MCF 10A (cell line): Measurements from ENCODE around the gene SFI1. TPM values are rescaled to one million over a fixed set of nuclear protein-coding genes. Genes with fewer than 3 reads are reported as not detected.

Experiments
- BruUV-seq: library from RNA; stranded (reverse); fragments of 400-500 nt; replicated peaks from 2 replicates; lab custom pipeline; 2021; lab: Mats Ljungman, UMichigan
- CTCF ChIA-PET: fragments of 300-600 bp; sonication (Branson Sonifier 250); formaldehyde crosslinking; extraction: SDS; loops from one replicate; lab custom pipeline; 2021; ENCODE audit warnings: antibody characterized with exemption, inconsistent platforms; lab: Yijun Ruan, JAX
- POLR2A ChIA-PET: fragments of 300-600, 350-650 bp; sonication (Branson Sonifier 250); formaldehyde crosslinking; extraction: SDS; loops from one replicate; lab custom pipeline; 2020; ENCODE audit warnings: antibody characterized with exemption, inconsistent platforms; lab: Yijun Ruan, JAX
- DNase-seq: peaks from one replicate; pipeline ENCODE4 v3.0.0-alpha.2; 2018; ENCODE audit not compliant: unreplicated experiment
- H3K27ac Mint-ChIP-seq: one replicate; pipeline ENCODE4 v1.8.0; 2022; ENCODE audit warnings: mild to moderate bottlenecking, low read depth, mixed read lengths; ENCODE audit not compliant: unreplicated experiment
- H3K27me3 Mint-ChIP-seq: one replicate; pipeline ENCODE4 v1.8.0; 2022; ENCODE audit warnings: mixed read lengths; ENCODE audit not compliant: insufficient read depth, unreplicated experiment
- H3K36me3 Mint-ChIP-seq: one replicate; pipeline ENCODE4 v1.8.0; 2022; ENCODE audit warnings: mild to moderate bottlenecking, moderate library complexity, mixed read lengths; ENCODE audit not compliant: insufficient read depth, unreplicated experiment
- H3K4me1 Mint-ChIP-seq: one replicate; pipeline ENCODE4 v1.8.0; 2022; ENCODE audit warnings: mixed read lengths; ENCODE audit not compliant: insufficient read depth, unreplicated experiment
- H3K4me3 Mint-ChIP-seq: one replicate; pipeline ENCODE4 v1.8.0; 2022; ENCODE audit warnings: mild to moderate bottlenecking, moderate library complexity, mixed read lengths; ENCODE audit not compliant: unreplicated experiment
- H3K9me3 Mint-ChIP-seq: one replicate; pipeline ENCODE4 v1.8.0; 2022; ENCODE audit warnings: mixed read lengths; ENCODE audit not compliant: unreplicated experiment
- CTCF ChIP-seq: fragments of 200-600 bp; IDR thresholded peaks from one replicate; pipeline ENCODE4 v1.8.0; 2022; ENCODE audit warnings: antibody characterized with exemption, mild to moderate bottlenecking; ENCODE audit not compliant: unreplicated experiment
- intact Hi-C: fragments of 100-400 bp; cut with micrococcal nuclease; formaldehyde crosslinking; loops from 2 replicates; pipeline ENCODE4 v1.14.1; 2022
- total RNA-seq: library from RNA; stranded (reverse); gene quantifications from 2 replicates; pipeline ENCODE4 v1.2.3, GENCODE V29; 2022

SFI1 gene
- total RNA-seq, 1 experiment from 2014 or later, result 36.2 TPM

DNA sequence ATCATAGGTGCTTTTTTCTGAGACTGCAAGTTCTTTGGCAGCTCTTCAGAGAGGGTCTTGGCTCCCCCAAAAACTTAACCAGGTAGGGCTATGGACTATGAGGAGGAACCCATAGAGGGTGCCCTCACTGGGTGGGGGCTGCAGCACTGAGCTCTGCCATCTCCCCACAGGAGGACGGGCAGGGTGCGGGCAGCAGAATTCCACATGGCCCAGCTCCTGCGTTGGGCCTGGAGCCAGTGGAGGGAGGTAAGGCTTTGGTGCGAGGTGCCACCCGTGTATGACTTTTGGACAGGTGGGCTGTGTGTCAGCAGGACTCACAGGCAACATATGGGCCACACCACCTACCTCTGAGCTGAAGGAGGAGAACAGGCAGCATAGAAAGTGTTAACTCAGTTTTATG is 107.2 kb downstream of the SFI1 start:
- ChIA-PET POLR2A (interaction anchor here (0.6 to 1.7 kb wide), 4 partner anchors 13 to 87 kb away, joined by 3 to 4 read pairs (median 3); no protein-coding TSS in a partner anchor), CTCF (interaction anchor here (1.1 to 1.3 kb wide), 2 partner anchors 43 to 47 kb away, joined by 5 read pairs; no protein-coding TSS in a partner anchor)
- H3K4me1 Mint-ChIP-seq, result peaks cover 6% of the 10 kb centered on the region
- intact Hi-C loops, result no loop called here
- H3K4me3 Mint-ChIP-seq, result no peak overlapping the region
- TF ChIP-seq CTCF, result no peak
- H3K9me3 Mint-ChIP-seq, result no peaks in the 10 kb centered on the region
- BruUV-seq, result no TSS peak
- no peaks in the 10 kb centered on the region for H3K27me3 Mint-ChIP-seq
- no peak for DNase-seq
- peaks cover 15% of the 10 kb centered on the region for H3K36me3 Mint-ChIP-seq
- no peak overlapping the region for H3K27ac Mint-ChIP-seq

DNA sequence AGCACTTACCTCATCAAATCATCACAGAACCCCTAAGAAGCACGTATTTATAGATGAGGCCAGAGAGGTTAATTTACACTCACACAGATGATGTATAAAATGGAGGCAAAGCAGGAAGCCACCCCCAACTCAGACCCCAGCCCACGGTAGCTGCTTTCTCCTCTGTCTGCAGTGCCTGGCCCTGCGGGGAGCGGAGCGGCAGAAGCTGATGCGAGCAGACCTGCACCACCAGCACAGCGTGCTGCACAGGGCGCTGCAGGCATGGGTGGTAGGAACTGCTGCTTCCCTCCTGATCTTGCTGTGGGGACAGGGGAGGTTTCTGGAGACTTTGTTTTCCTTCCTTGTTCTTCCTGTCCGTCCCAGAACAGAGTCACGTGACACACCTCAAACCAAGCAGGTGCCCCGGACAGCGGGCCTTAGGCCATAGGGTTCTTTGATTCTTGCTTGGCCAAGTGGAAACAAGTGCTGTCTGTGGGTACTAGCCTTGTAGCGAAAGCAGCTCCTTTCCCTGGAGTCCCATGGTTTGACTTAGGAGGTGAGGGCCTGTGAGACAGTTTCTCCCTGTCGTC is 107.9 kb downstream of the SFI1 start:
- no peak for TF ChIP-seq CTCF
- Mint-ChIP-seq H3K9me3 (no peaks in the 10 kb centered on the region), H3K36me3 (peaks cover 15% of the 10 kb centered on the region), H3K27ac (no peak overlapping the region), H3K4me3 (no peak overlapping the region), H3K4me1 (peaks cover 6% of the 10 kb centered on the region), H3K27me3 (no peaks in the 10 kb centered on the region)
- DNase-seq, result no peak
- ChIA-PET POLR2A (interaction anchor here (0.6 to 1.7 kb wide), 3 partner anchors 12 to 87 kb away, joined by 3 to 4 read pairs (median 3); no protein-coding TSS in a partner anchor), CTCF (interaction anchor here (1.1 to 1.3 kb wide), 2 partner anchors 43 to 47 kb away, joined by 5 read pairs; no protein-coding TSS in a partner anchor)
- intact Hi-C loops, result no loop called here
- BruUV-seq, result no TSS peak

- CTCF ChIA-PET, result interaction anchor here (1.1 kb wide), 1 partner anchor 29 kb away, joined by 4 read pairs; no protein-coding TSS in a partner anchor
- peaks cover 15% of the 10 kb centered on the region for H3K36me3 Mint-ChIP-seq
- POLR2A ChIA-PET, result interaction anchor here (0.6 to 1.1 kb wide), 3 partner anchors 11 to 32 kb away, joined by 3 to 4 read pairs (median 3); no protein-coding TSS in a partner anchor
- TF ChIP-seq CTCF, result no peak
- no peak for DNase-seq
- no peaks in the 10 kb centered on the region for H3K9me3 Mint-ChIP-seq
- no peaks in the 10 kb centered on the region for H3K27me3 Mint-ChIP-seq
- no peak overlapping the region for H3K27ac Mint-ChIP-seq
- intact Hi-C loops, result no loop called here
- BruUV-seq, result no TSS peak
- H3K4me3 Mint-ChIP-seq, result no peak overlapping the region
- peaks cover 6% of the 10 kb centered on the region for H3K4me1 Mint-ChIP-seq
Observed at GRCh38 chr22:31604746-31605705, 108.7 kb downstream of the SFI1 start.
